GM12878 (cell line): ENCODE measurements around the gene BLCAP. TPM values are rescaled to one million over a fixed set of nuclear protein-coding genes. Genes with fewer than 3 reads are reported as not detected.
A peak's percentile ranks its signal among the peaks of the same experiment; 100 is the strongest.

ENCODE experiments used
- BCL11A ChIP-seq: IDR thresholded peaks from 2 replicates; pipeline ENCODE4 v1.6.1; 2011; ENCODE audit warnings: low read depth, low read length
- EGR1 ChIP-seq, 2 experiments: IDR thresholded peaks; 1 replicate in 1 of 2; 2 replicates in 1 of 2; pipeline ENCODE4 v1.6.1; 2011 to 2012; ENCODE audit warnings: low read depth in 2 of 2, low read length in 2 of 2, borderline replicate concordance in 1 of 2, mild to moderate bottlenecking in 1 of 2, moderate library complexity in 1 of 2
- FOXK2 ChIP-seq: fragments of 450-650 bp; IDR thresholded peaks from 2 replicates; pipeline ENCODE4 v1.6.1; 2017; ENCODE audit warnings: mild to moderate bottlenecking, moderate library complexity
- GATAD2B ChIP-seq: fragments of 450-650 bp; conservative IDR thresholded peaks from 2 replicates; pipeline ENCODE4 v1.6.1; 2017; ENCODE audit warnings: low read depth, mild to moderate bottlenecking, moderate library complexity
- HDAC2 ChIP-seq: fragments of 200-600 bp; sonication (generic); IDR thresholded peaks from 2 replicates; pipeline ENCODE4 v1.6.1; 2017
- LARP7 ChIP-seq: fragments of 450-650 bp; IDR thresholded peaks from 2 replicates; pipeline ENCODE4 v1.6.1; 2017; ENCODE audit warnings: mild to moderate bottlenecking
- MXI1 ChIP-seq: fragments of 150-350 bp; IDR thresholded peaks from 2 replicates; pipeline ENCODE4 v1.6.1; 2011; ENCODE audit warnings: low read depth, mild to moderate bottlenecking, inconsistent platforms, low read length, improper control_type of control experiment
- NFYB ChIP-seq: IDR thresholded peaks from 2 replicates; pipeline ENCODE4 v1.6.1; 2011; ENCODE audit warnings: low read depth, mild to moderate bottlenecking, low read length, improper control_type of control experiment, moderate library complexity; ENCODE audit not compliant: insufficient read depth
- PML ChIP-seq: IDR thresholded peaks from 2 replicates; pipeline ENCODE4 v1.6.1; 2012; ENCODE audit warnings: low read length, inconsistent platforms
- REST ChIP-seq: IDR thresholded peaks from 2 replicates; pipeline ENCODE4 v1.6.1; 2012; ENCODE audit warnings: mild to moderate bottlenecking, low read depth, low read length
- SP1 ChIP-seq: IDR thresholded peaks from one replicate; pipeline ENCODE4 v1.6.1; 2011; ENCODE audit warnings: low read depth, low read length
- SREBF1 ChIP-seq: IDR thresholded peaks from 2 replicates; pipeline ENCODE4 v1.6.1; 2012; ENCODE audit warnings: mild to moderate bottlenecking, low read length
- USF1 ChIP-seq: IDR thresholded peaks from 2 replicates; pipeline ENCODE4 v1.6.1; 2011; ENCODE audit warnings: borderline replicate concordance, low read depth, mild to moderate bottlenecking, moderate library complexity, mixed read lengths, low read length; ENCODE audit not compliant: insufficient read depth; ENCODE audit errors: extremely low read length
- ZBED1 ChIP-seq: IDR thresholded peaks from 2 replicates; pipeline ENCODE4 v1.6.1; 2016; ENCODE audit warnings: borderline replicate concordance
- ZNF622 ChIP-seq: fragments of 450-650 bp; IDR thresholded peaks from 2 replicates; pipeline ENCODE4 v1.6.1; 2017; ENCODE audit warnings: mild to moderate bottlenecking, inconsistent platforms
- ZNF687 ChIP-seq: fragments of 450-650 bp; IDR thresholded peaks from 2 replicates; pipeline ENCODE4 v1.6.1; 2017; ENCODE audit warnings: mild to moderate bottlenecking, moderate library complexity
- polyA plus RNA-seq, 11 experiments: library from polyadenylated mRNA; depleted of rRNA in 4 of 11; unstranded in 6 of 11; stranded (reverse) in 5 of 11; fragments of >200 nt; fragmentation: Nextera tagmentation in 4 of 11; fragmentation: Illumina TruSeq in 1 of 11; extraction: Ambion mirVana in 4 of 11; extraction: Trizol in 1 of 11; gene quantifications; 1 replicate in 1 of 11; 2 replicates in 10 of 11; pipeline versions ENCODE4 v1.2.1 to v1.2.3, GENCODE V29; 2011 to 2016; ENCODE audit warnings: inconsistent platforms in 2 of 11, missing spikeins in 2 of 11, low read depth in 1 of 11
- total RNA-seq, 4 experiments: library from RNA; depleted of rRNA in 3 of 4; stranded (reverse); fragments of >200 nt in 3 of 4; fragmentation: Illumina TruSeq in 1 of 4; extraction: Trizol in 1 of 4; gene quantifications; 2 replicates each; pipeline versions ENCODE4 v1.2.1 to v1.2.3, GENCODE V29; 2013 to 2021
- TF ChIP-seq, protein P1 (sequence below), 3 experiments: IDR thresholded peaks in 2 of 3; conservative IDR thresholded peaks in 1 of 3; 2 replicates each; pipeline ENCODE4 v1.5.1; 2011; ENCODE audit warnings: low read depth in 3 of 3, low read length in 3 of 3, mild to moderate bottlenecking in 3 of 3, control low read depth in 2 of 3, moderate library complexity in 2 of 3, inconsistent platforms in 1 of 3, mixed read lengths in 1 of 3; ENCODE audit not compliant: control insufficient read depth in 2 of 3, insufficient read depth in 1 of 3; ENCODE audit errors: extremely low read depth in 1 of 3

Gene BLCAP
- total and polyA plus RNA-seq, 10 of the 15 experiments (the other 5 are each of a cell fraction or from before 2014, with no cell fraction given) = 24.6 to 62.3 (median 47.3) TPM

GRCh38 chr20:37527638-37528445, at the start of gene BLCAP (continued):
- TF ChIP-seq REST (0 out of 2 replicates have a peak, but pooled peaks have one; percentile 5), SREBF1 (peak; percentile 4; the same call in 1 of the 2 replicates), NFYB (no peak), ZBED1 (no peak), HDAC2 (no peak), FOXK2 (peak; percentile 61), GATAD2B (0 out of 2 replicates have a peak, but pooled peaks have one; percentile 59), ZNF622 (no peak), BCL11A (no peak), ZNF687 (peak; percentile 29; the same call in 1 of the 2 replicates), MXI1 (peak; percentile 71; the same call in 1 of the 2 replicates), LARP7 (peak; percentile 84), USF1 (no peak), EGR1 (IDR thresholded peaks at IDR 0.05; ENCODE audit: borderline replicate concordance in 1 of 2, low read depth in 2 of 2, low read length in 2 of 2) (peak in 1 of 2 experiments; percentile 36; a peak in 1 of 3 replicates), PML (peak; percentile 80), SP1 (peak; percentile 25)
- TF ChIP-seq, protein P1, sequence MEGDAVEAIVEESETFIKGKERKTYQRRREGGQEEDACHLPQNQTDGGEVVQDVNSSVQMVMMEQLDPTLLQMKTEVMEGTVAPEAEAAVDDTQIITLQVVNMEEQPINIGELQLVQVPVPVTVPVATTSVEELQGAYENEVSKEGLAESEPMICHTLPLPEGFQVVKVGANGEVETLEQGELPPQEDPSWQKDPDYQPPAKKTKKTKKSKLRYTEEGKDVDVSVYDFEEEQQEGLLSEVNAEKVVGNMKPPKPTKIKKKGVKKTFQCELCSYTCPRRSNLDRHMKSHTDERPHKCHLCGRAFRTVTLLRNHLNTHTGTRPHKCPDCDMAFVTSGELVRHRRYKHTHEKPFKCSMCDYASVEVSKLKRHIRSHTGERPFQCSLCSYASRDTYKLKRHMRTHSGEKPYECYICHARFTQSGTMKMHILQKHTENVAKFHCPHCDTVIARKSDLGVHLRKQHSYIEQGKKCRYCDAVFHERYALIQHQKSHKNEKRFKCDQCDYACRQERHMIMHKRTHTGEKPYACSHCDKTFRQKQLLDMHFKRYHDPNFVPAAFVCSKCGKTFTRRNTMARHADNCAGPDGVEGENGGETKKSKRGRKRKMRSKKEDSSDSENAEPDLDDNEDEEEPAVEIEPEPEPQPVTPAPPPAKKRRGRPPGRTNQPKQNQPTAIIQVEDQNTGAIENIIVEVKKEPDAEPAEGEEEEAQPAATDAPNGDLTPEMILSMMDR (IDR thresholded peaks at IDR 0.05 in 2 of 3, conservative IDR thresholded peaks at IDR 0.05 in 1 of 3; ENCODE audit: control insufficient read depth in 2 of 3, extremely low read depth in 1 of 3, insufficient read depth in 1 of 3, low read depth in 3 of 3, low read length in 3 of 3) = no peak
